22Rv1 (cell line): ENCODE measurements around the gene BNC2.

Experiments used
- CTCF ChIP-seq: fragments of 450-650 bp; IDR thresholded peaks from 2 replicates; pipeline ENCODE4 v1.5.1; 2017; ENCODE audit warnings: mild to moderate bottlenecking
- ZFX ChIP-seq: fragments of 450-650 bp; IDR thresholded peaks from 2 replicates; pipeline ENCODE4 v1.6.1; 2017; ENCODE audit warnings: antibody characterized with exemption, borderline replicate concordance

GRCh38 chr9:16436545-16436944 is 433.9 kb downstream of the BNC2 start:
- no peak for TF ChIP-seq CTCF
- no peak for TF ChIP-seq ZFX
